Measurements from ENCODE around the gene GALNTL6. TPM values are rescaled to one million over a fixed set of nuclear protein-coding genes. Genes with fewer than 3 reads are reported as not detected.
"Not testable (repeated sequence)": the region's sequence is repeated elsewhere in the genome, so short reads cannot be mapped to it uniquely, and the experiment has no call there.

GALNTL6 gene
- total and polyA plus RNA-seq, 7 donors, result 0.14 to 2.5 (median 0.42) TPM; not detected in 1

DNA sequence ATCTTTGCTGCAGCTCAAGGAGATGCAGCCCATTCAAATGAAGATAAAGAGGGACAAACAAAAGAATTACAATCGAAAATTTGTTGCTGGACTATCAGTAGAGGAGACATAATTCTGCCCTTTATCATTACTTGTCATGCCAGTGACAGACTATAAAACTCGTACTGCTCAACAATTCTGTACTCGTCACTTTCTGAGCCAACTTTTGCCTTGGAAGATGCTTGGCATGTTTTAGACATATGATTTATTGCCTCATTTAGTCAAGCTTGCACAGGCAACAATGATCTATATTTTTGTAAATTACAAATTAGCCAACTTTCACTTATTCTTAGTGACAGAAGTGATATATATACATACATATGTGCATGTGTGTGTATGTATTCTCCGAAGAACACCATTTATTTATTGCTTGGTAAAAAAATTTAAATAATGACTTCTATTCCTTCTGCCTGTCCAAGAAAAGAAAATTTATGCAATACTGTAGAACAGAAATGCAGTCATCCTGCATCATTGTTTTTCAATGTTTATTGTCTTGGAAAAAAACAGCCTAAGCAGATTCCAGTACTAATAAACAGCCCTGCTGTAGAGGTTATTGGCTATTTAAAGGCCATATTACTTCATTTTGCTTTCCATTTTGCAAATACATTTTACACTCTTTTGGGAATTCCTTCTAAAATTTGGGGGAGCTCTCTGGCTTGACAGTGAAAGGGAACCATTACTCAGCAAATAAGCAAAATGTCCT, 980.5 kb downstream of the GALNTL6 start:
- Histone ChIP-seq H3K4me1 (no peaks in the 10 kb centered on the region), H3K27me3 (no peaks in the 10 kb centered on the region), H3K9me3 (no peaks in the 10 kb centered on the region), H3K4me3 (no peak overlapping the region), H3K36me3 (no peaks in the 10 kb centered on the region), H3K27ac (no peak overlapping the region)
- no peak for TF ChIP-seq POLR2A (IDR thresholded peaks at IDR 0.05)
- no peak for TF ChIP-seq EP300 (IDR thresholded peaks at IDR 0.05)
- no peak for TF ChIP-seq POLR2AphosphoS5 (IDR thresholded peaks at IDR 0.05)
- TF ChIP-seq, protein P1, sequence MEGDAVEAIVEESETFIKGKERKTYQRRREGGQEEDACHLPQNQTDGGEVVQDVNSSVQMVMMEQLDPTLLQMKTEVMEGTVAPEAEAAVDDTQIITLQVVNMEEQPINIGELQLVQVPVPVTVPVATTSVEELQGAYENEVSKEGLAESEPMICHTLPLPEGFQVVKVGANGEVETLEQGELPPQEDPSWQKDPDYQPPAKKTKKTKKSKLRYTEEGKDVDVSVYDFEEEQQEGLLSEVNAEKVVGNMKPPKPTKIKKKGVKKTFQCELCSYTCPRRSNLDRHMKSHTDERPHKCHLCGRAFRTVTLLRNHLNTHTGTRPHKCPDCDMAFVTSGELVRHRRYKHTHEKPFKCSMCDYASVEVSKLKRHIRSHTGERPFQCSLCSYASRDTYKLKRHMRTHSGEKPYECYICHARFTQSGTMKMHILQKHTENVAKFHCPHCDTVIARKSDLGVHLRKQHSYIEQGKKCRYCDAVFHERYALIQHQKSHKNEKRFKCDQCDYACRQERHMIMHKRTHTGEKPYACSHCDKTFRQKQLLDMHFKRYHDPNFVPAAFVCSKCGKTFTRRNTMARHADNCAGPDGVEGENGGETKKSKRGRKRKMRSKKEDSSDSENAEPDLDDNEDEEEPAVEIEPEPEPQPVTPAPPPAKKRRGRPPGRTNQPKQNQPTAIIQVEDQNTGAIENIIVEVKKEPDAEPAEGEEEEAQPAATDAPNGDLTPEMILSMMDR (IDR thresholded peaks at IDR 0.05), result no peak
- DNase-seq, result no peak
- WGBS, 2 donors, result 61 to 67% methylated on average over 4 of the region's 4 CpGs
- intact Hi-C loops (cut with DNase I), result no loop called here

DNA sequence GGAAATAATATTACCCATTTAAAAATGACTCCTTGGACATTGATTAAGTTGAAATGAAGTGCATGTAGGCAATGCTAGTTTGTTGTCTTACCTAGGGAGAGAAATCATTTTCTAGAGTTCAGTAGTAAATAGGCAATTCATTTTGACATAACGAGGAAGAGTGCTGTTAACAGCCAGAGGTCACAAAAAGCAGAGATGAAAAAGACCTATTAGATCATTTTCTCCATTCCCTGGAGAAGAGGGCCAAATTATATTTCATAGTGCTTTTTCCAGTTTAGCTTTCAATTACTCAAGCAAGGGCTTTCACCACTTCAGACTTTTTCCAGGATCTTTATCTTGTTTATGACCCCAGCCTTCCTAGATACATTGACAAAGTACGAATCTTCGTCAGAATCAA, 981.1 kb downstream of the GALNTL6 start:
- H3K4me3 ChIP-seq, result no peak overlapping the region
- TF ChIP-seq, protein P1 (IDR thresholded peaks at IDR 0.05), result no peak
- no peak for TF ChIP-seq POLR2A (IDR thresholded peaks at IDR 0.05)
- intact Hi-C loops (cut with DNase I), result no loop called here
- 88 to 91% methylated on average over 3 of the region's 3 CpGs for WGBS, 2 donors
- H3K27ac ChIP-seq, result no peak overlapping the region
- no peak for DNase-seq
- no peaks in the 10 kb centered on the region for H3K36me3 ChIP-seq
- no peaks in the 10 kb centered on the region for H3K9me3 ChIP-seq
- H3K4me1 ChIP-seq, result no peaks in the 10 kb centered on the region
- H3K27me3 ChIP-seq, result no peaks in the 10 kb centered on the region

DNA sequence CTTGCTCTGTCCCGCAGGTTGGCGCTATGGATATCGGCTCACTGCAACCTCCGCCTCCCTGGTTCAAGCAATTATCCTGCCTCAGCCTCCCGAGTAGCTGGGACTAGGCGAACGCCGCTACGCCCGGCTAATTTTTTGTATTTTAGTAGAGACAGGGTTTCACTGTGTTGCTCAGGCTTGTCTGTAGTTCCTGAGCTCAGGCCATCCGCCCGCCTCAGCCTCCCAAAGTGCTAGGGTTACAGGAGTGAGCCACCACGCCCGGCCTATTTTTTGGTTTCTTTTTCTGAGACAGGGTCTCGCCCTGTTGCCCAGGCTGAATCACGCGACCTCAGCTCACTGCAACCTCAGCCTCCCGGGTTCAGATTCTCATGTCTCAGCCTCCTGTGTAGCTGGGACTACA, 984.1 kb downstream of the GALNTL6 start:
- H3K36me3 ChIP-seq; DNase-seq; H3K27ac ChIP-seq; H3K4me3 ChIP-seq; H3K4me1 ChIP-seq; intact Hi-C loops (cut with DNase I); H3K27me3 ChIP-seq; H3K9me3 ChIP-seq: not testable (repeated sequence)
- 96% methylated on average over 18 of the region's 18 CpGs for WGBS, 2 donors

DNA sequence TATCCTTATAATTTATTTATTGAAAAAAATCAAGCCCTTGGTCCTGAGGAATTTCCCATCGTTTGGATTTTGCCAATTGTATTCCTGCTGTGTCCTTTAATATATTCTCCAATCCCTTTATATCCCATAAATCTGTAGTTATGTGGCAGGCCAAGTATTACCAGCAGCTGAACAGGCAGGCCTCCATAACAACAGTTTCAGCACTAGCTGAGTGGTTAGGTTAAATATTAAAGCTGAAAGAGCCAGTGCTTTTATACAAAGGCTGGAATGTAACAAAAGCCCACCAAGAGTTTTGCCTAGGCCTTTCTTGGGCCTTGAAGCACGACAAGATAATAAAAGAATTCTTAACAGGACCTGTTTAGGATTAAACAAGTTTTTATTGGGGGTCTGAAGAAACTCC, 988.8 kb downstream of the GALNTL6 start:
- H3K4me1 ChIP-seq, result no peaks in the 10 kb centered on the region
- 59 to 65% methylated on average over 2 of the region's 2 CpGs for WGBS, 2 donors
- no peaks in the 10 kb centered on the region for H3K9me3 ChIP-seq
- TF ChIP-seq POLR2AphosphoS5 (IDR thresholded peaks at IDR 0.05) (no peak), EP300 (IDR thresholded peaks at IDR 0.05) (no peak), POLR2A (IDR thresholded peaks at IDR 0.05) (no peak)
- TF ChIP-seq, protein P1 (IDR thresholded peaks at IDR 0.05), result no peak
- H3K36me3 ChIP-seq, result no peaks in the 10 kb centered on the region
- H3K27me3 ChIP-seq, result no peaks in the 10 kb centered on the region
- H3K27ac ChIP-seq, result no peak overlapping the region
- no peak overlapping the region for H3K4me3 ChIP-seq
- intact Hi-C loops (cut with DNase I), result no loop called here
- DNase-seq, result no peak

DNA sequence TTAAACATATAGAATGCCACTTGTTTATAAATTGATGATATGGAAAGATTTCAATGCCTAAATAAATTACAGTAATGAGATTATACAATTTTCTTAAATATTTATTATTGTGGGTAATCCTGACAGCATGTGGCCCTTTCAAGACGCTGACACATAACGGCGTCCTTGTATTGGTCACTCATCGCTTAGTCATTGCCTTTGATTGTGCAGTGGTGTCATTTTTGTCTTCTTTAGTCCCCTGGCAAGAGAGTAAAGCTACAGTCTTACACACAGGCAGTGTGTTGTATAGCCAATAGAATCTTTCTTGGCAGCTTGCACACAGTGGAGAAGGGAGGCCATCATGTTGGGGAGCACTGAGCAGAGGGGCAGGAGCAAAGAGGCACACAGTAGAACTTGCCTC, 993.6 kb downstream of the GALNTL6 start:
- WGBS, 2 donors, result 93 to 96% methylated on average over 4 of the region's 4 CpGs
- H3K4me1 ChIP-seq, result no peaks in the 10 kb centered on the region
- H3K36me3 ChIP-seq, result no peaks in the 10 kb centered on the region
- H3K4me3 ChIP-seq, result no peak overlapping the region
- no peak for DNase-seq
- TF ChIP-seq EP300 (IDR thresholded peaks at IDR 0.05) (no peak), POLR2AphosphoS5 (IDR thresholded peaks at IDR 0.05) (no peak)
- H3K27ac ChIP-seq, result no peak overlapping the region
- intact Hi-C loops (cut with DNase I), result no loop called here
- H3K27me3 ChIP-seq, result no peaks in the 10 kb centered on the region
- H3K9me3 ChIP-seq, result no peaks in the 10 kb centered on the region

DNA sequence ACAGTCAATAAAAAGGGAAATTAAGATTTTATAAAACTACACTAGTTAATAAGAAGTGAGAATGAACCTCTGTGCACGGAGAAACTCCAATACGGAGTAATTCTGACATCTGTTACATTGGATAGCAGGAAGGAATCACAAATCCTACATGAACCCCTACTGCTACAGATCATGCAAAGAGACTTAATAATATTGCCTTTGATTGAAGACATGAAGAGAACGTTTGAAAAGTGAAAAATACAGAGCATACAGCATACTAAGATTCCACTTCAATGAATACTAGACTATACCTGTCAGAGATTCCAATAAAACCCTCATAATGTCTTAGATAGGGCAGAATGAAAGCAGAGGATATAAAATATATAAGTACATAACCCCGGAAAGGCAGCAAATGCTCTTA, 995.0 kb downstream of the GALNTL6 start:
- intact Hi-C loops (cut with DNase I), result no loop called here
- Histone ChIP-seq H3K27me3 (no peaks in the 10 kb centered on the region), H3K4me1 (no peaks in the 10 kb centered on the region), H3K9me3 (no peaks in the 10 kb centered on the region), H3K36me3 (no peaks in the 10 kb centered on the region), H3K4me3 (no peak overlapping the region), H3K27ac (no peak overlapping the region)
- TF ChIP-seq POLR2AphosphoS5 (IDR thresholded peaks at IDR 0.05), result no peak
- TF ChIP-seq POLR2A (IDR thresholded peaks at IDR 0.05), result no peak
- TF ChIP-seq EP300 (IDR thresholded peaks at IDR 0.05), result no peak
- TF ChIP-seq, protein P1 (IDR thresholded peaks at IDR 0.05), result no peak
- 85 to 89% methylated on average over 4 of the region's 4 CpGs for WGBS, 2 donors
- no peak for DNase-seq
